HG02938 (cell line): Measurements from ENCODE around the gene OR13G1.
"Not testable (repeated sequence)": the region's sequence is repeated elsewhere in the genome, so short reads cannot be mapped to it uniquely, and the experiment has no call there.

Experiments used
- ATAC-seq: cut with Tn5 transposase; IDR thresholded peaks from one replicate; pipeline ENCODE4 v1.9.1; 2021; ENCODE audit warnings: mild to moderate bottlenecking, moderate library complexity; ENCODE audit not compliant: unreplicated experiment

OR13G1 gene, protein sequence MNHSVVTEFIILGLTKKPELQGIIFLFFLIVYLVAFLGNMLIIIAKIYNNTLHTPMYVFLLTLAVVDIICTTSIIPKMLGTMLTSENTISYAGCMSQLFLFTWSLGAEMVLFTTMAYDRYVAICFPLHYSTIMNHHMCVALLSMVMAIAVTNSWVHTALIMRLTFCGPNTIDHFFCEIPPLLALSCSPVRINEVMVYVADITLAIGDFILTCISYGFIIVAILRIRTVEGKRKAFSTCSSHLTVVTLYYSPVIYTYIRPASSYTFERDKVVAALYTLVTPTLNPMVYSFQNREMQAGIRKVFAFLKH

DNA sequence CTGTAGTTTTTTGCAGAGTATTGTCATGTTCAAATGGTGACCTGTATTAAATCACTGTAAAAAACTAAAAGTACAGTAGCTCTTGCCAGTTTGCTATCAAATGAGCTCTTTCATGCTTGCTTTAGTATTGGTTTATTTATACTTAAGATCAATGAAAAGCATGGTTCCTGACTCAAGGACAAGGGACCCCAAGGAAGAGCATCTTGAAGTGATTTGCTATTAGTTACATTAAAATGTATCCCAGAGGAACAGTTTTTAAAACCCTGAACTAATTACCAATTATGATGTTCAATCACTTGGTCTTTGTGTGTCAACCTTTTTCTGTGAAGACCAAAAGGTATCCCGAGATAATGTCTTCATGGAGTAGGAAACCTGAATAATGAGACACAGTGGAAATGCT is at the start of gene OR13G1:
Gene OR13G1, minus strand, starts transcription at position 101 of the 400 bp plus-strand sequence. CDS start 6,698 bp downstream, outside the sequence.
- no peak for ATAC-seq

DNA sequence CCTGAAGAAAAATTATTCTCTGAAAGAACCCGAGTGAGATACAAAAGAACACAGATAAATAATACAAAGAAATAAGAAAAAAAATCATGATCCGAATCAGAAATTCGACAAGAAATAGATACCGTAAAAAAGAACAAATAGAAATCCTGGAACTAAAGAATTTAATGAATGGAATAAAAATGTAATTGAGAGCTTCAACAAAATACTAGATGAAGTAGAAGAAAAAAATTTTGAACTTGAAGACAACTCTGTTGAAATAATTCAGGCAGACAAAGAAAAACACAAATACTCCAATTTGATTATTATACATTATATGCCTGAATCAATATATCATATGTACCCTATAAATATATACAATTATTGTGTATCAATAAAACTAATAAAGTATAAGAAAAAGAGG is 41.7 kb upstream of the OR13G1 start:
- no peak for ATAC-seq

DNA sequence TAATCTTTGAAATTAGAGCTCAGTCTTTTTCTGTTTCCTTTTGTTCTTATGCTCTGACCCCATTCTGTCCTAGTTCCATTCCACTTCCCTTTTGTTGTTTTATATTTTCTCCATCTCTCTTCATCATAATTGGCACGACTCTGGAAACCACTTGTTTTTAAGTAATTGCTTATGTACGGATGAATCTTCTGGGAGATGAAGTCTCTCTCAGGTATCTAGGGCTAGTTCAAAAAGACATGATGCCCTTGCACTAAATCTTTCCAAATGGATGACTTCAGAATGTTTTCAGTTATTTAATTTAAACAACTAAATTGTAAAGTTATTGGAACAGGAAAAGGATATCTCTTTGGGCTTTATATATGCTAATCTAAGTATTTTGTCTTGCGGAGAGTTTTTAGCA is 37.0 kb upstream of the OR13G1 start, which contains the start of gene OR6F1:
Gene OR6F1, minus strand, starts transcription at position 101 of the 400 bp plus-strand sequence. CDS start 3,891 bp downstream, outside the sequence.
- ATAC-seq = no peak

DNA sequence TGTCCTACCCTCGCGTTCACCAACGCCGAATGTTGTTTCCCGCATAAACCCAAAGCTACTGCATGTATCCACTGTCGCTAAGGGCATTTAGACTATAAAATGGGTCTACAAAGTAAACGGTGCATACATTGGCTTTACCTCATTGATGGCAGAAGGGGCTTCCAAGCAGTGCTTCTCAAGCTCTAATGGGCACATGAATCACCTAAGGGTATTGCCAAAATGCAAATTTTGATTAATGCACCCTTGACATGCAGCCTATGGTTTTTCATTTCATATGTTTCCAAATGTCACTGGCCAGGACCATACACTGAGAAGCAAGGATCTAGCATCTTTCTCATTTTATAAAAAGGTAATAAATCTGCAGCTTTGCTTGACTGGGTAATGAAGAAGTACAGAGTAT is 34.2 kb upstream of the OR13G1 start:
- ATAC-seq = no peak

DNA sequence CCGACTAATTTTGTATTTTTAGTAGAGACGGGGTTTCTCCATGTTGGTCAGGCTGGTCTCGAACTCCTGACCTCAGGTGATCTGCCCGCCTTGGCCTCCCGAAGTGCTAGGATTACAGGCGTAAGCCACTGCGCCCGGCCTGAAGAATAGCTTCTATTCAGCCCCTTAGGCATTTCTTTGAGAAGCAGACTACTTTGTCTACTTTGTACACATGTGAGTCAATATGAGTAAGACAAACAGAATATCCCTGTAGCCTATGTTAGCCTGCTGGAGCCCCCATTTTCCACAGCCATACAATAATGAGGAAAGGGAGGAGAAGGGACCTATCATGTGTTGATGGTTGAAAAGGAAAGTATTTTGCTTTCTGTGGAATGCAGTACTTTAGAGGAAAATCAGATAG is 31.1 kb upstream of the OR13G1 start:
- ATAC-seq = not testable (repeated sequence)

DNA sequence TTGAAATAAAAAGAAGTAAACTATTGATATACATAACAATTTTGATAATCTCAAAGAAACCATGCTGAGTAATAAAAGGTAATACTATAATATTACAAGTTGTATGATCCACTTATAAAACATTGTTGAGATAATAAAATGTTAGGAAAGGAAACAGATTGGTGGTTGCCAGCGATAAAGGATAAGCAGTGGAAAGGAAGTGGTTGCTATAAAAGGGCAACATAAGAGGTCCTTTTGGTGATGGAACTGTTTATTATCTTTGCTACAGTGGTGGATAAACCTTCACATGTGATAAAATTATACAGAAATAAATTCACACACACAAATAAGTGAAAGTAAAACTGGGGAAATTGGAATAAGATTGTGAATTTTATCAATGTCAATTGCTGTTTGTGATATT is 21.8 kb upstream of the OR13G1 start:
- no peak for ATAC-seq

DNA sequence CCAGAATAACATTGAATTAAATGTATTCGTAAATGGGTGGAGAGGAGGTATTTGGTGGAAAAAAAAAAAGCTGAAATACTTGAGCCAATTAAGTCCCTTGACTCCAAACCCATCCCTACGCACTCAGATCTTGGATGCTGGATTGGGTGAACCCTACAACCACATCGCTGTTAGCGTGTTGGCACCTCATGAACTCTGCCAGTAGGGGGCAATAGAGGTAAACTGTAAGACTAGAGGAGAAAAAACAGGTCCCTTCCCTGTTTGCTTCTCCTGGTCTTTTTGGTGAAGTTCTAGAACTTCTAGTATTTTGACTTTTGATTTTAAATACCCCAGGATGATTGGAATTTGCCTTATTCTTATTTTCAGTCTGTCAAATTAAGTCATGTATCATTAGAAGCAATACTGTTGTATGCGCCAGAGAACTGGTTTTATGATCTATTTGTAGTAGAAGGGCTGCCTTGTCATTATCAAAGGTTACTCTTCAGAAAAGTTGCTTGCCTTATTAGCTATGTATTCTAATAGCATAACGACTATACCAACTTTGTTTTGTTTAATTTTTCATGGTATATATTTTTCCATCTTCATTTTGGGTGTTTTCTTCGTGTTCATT is 1.9 kb upstream of the OR13G1 start:
- peak; percentile 92 for ATAC-seq

DNA sequence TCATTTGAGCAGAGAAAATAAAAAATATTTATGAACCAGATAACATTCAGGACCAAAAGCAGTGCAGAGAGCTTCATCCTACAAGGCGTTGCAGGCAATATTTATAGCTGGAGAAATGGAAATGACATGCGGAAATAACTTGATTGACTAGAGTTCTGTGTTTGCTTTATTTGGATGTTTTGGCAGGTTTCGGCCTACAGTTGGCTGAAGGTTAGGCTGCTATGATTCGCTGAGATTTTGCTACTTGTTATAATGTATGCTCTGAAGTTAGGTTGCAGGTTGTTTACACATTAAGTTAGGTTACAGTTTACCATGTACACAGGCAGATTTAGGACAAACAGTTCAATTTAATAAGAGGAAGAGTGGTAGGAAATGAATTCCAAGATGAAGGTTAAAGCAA is 632 bp upstream of the OR13G1 start:
- no peak for ATAC-seq

DNA sequence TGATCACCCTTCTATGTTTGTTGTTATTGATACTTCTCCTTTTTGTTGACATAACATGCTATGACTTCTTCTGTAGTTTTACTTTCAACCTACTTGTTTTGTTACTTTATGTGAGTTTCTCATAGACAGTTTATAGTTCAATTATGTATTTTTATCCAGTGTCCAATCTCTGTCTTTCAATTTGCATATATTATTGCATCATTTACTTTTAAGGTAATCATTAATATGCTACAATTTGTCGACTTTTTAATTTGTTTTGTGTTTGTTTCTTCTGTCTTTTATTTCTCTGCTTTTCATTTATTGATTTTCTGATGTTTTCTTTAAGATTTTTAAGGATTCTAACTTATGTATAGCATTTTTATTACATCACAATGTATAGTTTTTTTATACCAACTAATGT is 10.3 kb downstream of the OR13G1 start:
- ATAC-seq = no peak

DNA sequence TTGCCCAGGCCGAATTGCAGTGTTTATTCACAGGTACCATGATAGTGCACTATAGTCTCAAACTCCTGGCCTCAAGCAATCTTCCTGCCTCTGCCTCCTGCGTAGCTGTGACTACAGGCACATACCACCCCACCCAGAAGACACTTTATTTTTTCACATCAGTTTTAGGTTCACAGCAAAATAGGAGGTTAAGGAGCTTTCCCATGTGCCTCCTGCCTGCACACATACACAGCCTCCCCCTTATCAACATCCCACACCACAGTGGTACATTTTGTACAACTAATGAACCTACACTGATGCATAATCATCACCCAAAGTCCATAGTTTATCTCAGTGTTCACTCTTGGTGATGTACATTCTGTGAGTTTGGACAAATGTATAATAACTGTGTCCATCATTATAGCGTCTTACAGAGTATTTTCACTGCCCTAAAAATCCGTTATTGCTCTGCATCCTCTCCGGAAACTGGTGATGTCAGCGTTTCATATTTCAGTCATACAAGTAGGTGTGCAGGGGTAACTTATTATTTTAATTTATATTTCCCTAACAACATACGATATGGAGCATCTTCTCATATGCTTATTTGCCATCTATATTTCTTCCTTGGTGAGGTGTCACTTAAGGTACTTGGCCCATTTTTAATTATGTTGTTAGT is 23.2 kb downstream of the OR13G1 start:
- no peak for ATAC-seq

DNA sequence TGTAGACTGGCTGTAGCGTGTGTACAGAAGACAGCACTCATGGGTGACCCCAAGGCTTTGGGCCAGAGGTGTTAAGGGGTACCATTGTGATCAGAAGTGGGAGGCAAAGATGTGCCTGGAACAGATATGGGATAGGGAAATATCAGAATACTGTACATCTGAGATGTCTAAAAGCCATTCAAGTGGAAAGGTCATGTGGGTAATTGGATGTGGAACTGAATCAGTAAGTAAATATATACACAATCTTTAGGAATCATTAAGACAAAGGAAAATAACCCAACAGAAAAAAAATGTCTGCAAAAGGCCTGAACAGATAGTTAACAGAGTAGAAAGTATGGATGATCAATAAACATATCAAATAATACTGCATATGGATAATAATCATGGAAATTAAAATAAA is 26.5 kb downstream of the OR13G1 start:
- ATAC-seq = no peak

DNA sequence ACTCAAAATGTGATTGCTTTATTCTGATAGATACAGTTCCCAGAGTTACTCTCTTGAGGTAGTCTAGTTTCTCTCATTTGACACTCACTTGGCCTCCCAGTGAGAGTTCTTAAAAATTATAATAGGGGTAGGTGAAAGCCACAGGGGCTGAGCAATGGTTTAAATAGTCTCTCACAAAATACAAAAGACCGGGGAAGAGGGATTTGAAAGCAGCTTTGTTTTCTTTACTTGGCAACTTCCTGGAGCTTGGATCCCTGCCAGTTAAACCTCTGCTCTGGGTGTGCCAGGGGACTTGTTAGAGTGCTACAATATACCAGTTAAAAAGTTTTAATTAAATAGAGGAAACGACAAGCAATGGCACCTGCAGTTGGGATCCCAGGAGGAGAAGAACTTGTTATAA is 31.7 kb downstream of the OR13G1 start:
- ATAC-seq = no peak

DNA sequence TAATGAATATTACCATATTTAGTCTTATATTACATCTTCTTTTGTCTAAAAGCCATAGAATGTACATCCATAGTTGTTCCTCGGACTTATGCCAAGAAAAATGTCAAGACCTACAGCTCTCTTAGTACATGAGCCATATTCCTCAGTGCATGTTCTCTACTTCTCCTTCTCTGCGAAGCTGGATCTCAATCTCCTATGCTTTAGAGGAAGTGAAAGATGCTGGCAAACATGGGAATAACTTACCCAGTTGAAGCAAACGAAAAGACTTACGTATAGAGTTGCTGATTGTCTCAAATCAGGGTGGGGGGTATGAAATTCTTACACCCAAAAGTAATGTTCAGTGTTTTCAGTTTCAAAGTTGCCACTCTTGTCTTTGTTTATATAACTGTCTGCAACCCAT is 32.7 kb downstream of the OR13G1 start:
- no peak for ATAC-seq

DNA sequence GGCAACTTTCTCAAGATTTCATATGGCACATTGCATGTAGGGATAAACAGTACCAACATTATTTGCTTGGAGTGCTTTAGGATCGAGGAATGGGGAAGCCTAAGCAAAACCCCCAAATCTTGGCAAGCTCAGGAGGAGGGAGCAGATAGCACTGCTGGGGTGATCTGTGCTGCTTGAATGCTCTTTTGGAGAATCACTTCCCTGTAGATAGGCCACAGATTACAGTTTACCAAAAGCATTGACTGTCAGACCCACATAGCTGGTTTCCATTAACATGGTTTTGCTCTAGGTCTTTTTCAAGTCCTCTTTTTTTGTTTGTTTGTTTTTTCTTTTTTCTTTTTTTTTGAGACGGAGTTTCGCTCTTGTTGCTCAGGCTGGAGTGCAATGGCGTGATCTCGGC is 36.8 kb downstream of the OR13G1 start:
- no peak for ATAC-seq

DNA sequence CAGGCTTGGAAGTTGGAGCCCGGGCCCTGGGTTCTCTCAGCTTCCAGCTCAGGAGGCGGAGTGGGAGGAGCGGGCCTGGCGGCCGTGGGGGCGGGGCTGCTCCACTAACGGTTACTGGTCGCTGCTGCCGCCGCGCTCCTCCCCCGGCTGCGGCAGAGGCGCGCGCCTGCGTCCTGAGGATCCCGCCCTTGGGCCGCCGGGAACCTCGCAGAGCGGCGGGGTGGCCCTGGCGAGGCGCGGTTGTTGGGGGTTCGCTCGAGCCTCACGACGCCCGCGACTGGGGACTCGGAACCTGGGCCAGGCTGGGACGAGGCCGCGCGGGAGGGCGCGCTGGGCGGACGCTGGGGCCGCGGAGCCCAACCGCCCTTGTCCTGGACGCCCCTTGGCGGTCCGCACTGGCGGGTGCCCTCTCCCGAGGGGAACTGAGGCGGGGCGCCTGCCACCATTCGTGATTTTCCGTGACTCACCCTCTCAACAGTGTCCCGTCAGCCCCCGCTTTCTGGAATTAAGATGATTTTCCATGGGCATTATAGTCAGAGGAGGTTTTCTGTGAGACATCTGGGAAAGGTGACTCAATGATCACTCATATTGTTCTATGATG is 40.1 kb downstream of the OR13G1 start:
- ATAC-seq = no peak

DNA sequence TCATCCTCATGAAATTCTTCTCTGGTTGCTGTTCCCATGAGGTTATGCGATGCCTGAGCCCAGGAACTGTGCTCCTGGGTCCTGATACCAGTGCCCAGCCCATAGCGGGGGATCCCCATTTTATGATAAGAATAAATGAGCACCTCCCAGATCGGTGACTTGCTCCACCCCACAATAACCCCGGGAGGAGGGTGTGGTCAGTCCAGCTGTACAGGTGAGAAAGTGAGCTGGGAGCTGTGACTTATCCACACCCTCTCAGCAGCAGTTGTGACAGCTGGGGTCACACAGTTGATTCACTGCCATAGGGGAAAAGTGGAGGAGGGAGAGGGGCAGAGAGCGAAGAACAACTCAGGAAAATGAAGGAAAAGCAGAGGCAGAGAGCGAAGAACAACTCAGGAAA is 40.8 kb downstream of the OR13G1 start:
- ATAC-seq = no peak

DNA sequence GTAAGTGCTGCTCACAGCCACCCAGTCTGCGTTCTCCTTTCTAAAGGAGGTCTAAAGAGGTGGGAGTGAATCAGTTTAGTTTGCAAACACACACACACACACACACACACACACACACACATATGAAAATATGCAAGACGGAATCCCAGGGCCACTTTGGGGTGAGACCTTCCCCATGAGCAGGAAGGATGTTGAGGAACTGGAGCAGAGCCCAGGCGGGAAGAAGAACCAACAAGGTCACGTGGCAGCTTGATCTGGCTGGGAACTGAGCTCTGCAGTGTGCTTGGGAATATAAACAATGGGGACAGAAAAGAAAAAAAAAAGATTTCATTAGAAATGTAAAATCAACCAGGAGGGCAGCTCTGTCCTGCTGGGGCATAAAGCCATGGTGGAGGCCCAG is 41.5 kb downstream of the OR13G1 start:
- ATAC-seq = no peak

DNA sequence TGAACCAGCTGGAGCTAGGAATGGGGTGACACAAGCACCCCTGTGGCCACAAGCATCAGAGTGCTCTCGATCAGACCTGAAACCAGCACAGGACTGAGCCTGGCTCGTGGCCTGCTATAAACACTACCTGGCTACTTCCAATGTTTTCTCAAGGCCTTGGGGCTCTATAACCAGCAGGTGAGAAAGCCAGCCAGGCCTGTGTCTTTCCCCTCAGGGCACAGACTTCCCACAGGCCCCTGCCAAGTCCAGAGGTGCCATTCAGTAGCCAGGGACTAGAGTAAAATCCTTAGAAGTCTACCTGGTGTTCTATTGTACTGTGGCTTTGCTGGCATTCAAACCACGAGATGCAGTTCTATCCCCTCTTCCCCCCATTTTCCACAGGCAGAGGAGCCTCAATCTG is 51.6 kb downstream of the OR13G1 start:
- ATAC-seq = no peak
